Astrocyte (in vitro differentiated cells and primary cell): ENCODE data around the gene ZNF25. TPM values are rescaled to one million over a fixed set of nuclear protein-coding genes. Genes with fewer than 3 reads are reported as not detected.

Source experiments
- DNase-seq: peaks from one replicate; pipeline ENCODE4 v3.0.0-alpha.2; 2010; ENCODE audit warnings: low read depth
- FAIRE-seq: peaks from 2 replicates; lab custom pipeline; 2011; peaks lifted over from hg19 to GRCh38; lab: Jason Lieb, UNC
- H2AFZ ChIP-seq: 2 replicates; pipeline ENCODE4 v1.6.0; 2012; ENCODE audit warnings: low read depth, low read length, inconsistent platforms
- H3K27ac ChIP-seq: 2 replicates; pipeline ENCODE4 v1.5.1; 2011; ENCODE audit warnings: low read depth, low read length, inconsistent platforms
- H3K27me3 ChIP-seq: 2 replicates; pipeline ENCODE4 v1.6.0; 2011; ENCODE audit warnings: low read length, inconsistent platforms; ENCODE audit not compliant: insufficient read depth
- H3K36me3 ChIP-seq: 2 replicates; pipeline ENCODE4 v1.5.1; 2011; ENCODE audit warnings: low read length, inconsistent platforms; ENCODE audit not compliant: insufficient read depth
- H3K4me1 ChIP-seq: 2 replicates; pipeline ENCODE4 v1.5.1; 2011; ENCODE audit warnings: low read length, inconsistent platforms; ENCODE audit not compliant: insufficient read depth
- H3K4me2 ChIP-seq: 2 replicates; pipeline ENCODE4 v1.6.0; 2012; ENCODE audit warnings: low read length, inconsistent platforms
- H3K4me3 ChIP-seq: 2 replicates; pipeline ENCODE4 v1.5.1; 2011; ENCODE audit warnings: low read depth, mild to moderate bottlenecking, low read length, inconsistent platforms; ENCODE audit not compliant: insufficient read depth
- H3K79me2 ChIP-seq: 2 replicates; pipeline ENCODE4 v1.6.0; 2012; ENCODE audit warnings: mild to moderate bottlenecking, low read length, inconsistent platforms; ENCODE audit not compliant: insufficient read depth
- H3K9ac ChIP-seq: 2 replicates; pipeline ENCODE4 v1.6.0; 2012; ENCODE audit warnings: mild to moderate bottlenecking, low read length, inconsistent platforms
- H3K9me3 ChIP-seq: 2 replicates; pipeline ENCODE4 v1.5.1; 2012; ENCODE audit warnings: low read depth, mild to moderate bottlenecking, low read length, inconsistent platforms; ENCODE audit not compliant: insufficient read depth
- H4K20me1 ChIP-seq: 2 replicates; pipeline ENCODE4 v1.6.0; 2012; ENCODE audit warnings: low read length, inconsistent platforms; ENCODE audit not compliant: insufficient read depth
- H3K27ac Mint-ChIP-seq: one replicate; pipeline ENCODE4 v1.8.0; 2021; ENCODE audit warnings: mild to moderate bottlenecking, mixed read lengths; ENCODE audit not compliant: unreplicated experiment
- H3K27me3 Mint-ChIP-seq: one replicate; pipeline ENCODE4 v1.8.0; 2021; ENCODE audit warnings: low read depth, mixed read lengths; ENCODE audit not compliant: unreplicated experiment
- H3K36me3 Mint-ChIP-seq: one replicate; pipeline ENCODE4 v1.8.0; 2021; ENCODE audit warnings: low read depth, mixed read lengths; ENCODE audit not compliant: unreplicated experiment
- H3K4me1 Mint-ChIP-seq: one replicate; pipeline ENCODE4 v1.8.0; 2021; ENCODE audit warnings: low read depth, mixed read lengths; ENCODE audit not compliant: unreplicated experiment
- H3K4me3 Mint-ChIP-seq: one replicate; pipeline ENCODE4 v1.8.0; 2021; ENCODE audit warnings: mild to moderate bottlenecking, moderate library complexity, mixed read lengths; ENCODE audit not compliant: unreplicated experiment
- H3K9me3 Mint-ChIP-seq: one replicate; pipeline ENCODE4 v1.8.0; 2021; ENCODE audit warnings: mild to moderate bottlenecking, mixed read lengths; ENCODE audit not compliant: unreplicated experiment
- CTCF ChIP-seq: IDR thresholded peaks from 2 replicates; pipeline ENCODE4 v1.5.1; 2011; ENCODE audit warnings: low read depth, mild to moderate bottlenecking, inconsistent platforms, low read length, moderate library complexity; ENCODE audit not compliant: insufficient read depth
- EZH2 ChIP-seq: IDR thresholded peaks from 2 replicates; pipeline ENCODE4 v1.6.1; 2012; ENCODE audit warnings: mild to moderate bottlenecking, low read length, inconsistent platforms; ENCODE audit not compliant: insufficient read depth
- total RNA-seq: library from RNA; stranded (reverse); gene quantifications from 2 replicates; pipeline ENCODE4 v1.2.1, GENCODE V29; 2021

Gene ZNF25
- total RNA-seq, 1 donor from 2014 or later = 4.8 TPM

GRCh38 chr10:37906382-37906781, 70.1 kb downstream of the ZNF25 start:
- no peak for TF ChIP-seq CTCF
- no peak for TF ChIP-seq EZH2
- DNase-seq (no peak), FAIRE-seq (no peak)
- Histone ChIP-seq H3K9ac (no peak overlapping the region), H3K27me3 (no peaks in the 10 kb centered on the region), H3K79me2 (no peaks in the 10 kb centered on the region), H2AFZ (no peak overlapping the region), H3K9me3 (no peaks in the 10 kb centered on the region), H3K4me2 (no peak overlapping the region), H3K36me3 (no peaks in the 10 kb centered on the region), H3K27ac (no peak overlapping the region), H3K4me3 (no peak overlapping the region), H4K20me1 (no peaks in the 10 kb centered on the region), H3K4me1 (no peaks in the 10 kb centered on the region)
- H3K4me3 Mint-ChIP-seq = no peak overlapping the region
- H3K4me1 Mint-ChIP-seq = no peaks in the 10 kb centered on the region
- no peak overlapping the region for H3K27ac Mint-ChIP-seq
- no peaks in the 10 kb centered on the region for H3K36me3 Mint-ChIP-seq
- H3K9me3 Mint-ChIP-seq = peaks cover 8% of the 10 kb centered on the region
- no peaks in the 10 kb centered on the region for H3K27me3 Mint-ChIP-seq

Other genes starting within 250 kb of the ZNF25 start
- 0.75 and 0.89 TPM in 2 replicates for gene ZNF248, start 119.0 kb downstream of the ZNF25 start, total RNA-seq
- 8.4 and 11.6 TPM in 2 replicates for gene ZNF33A, start 34.0 kb upstream of the ZNF25 start, total RNA-seq
- 10.1 and 10.3 TPM in 2 replicates for gene ZNF37A, start 117.7 kb upstream of the ZNF25 start, total RNA-seq